GM23248 (cell line): ENCODE results near the gene C1orf21. TPM values are rescaled to one million over a fixed set of nuclear protein-coding genes. Genes with fewer than 3 reads are reported as not detected.

ENCODE experiments used
- DNase-seq: peaks from one replicate; pipeline ENCODE4 v3.0.0-alpha.2; 2015
- H2AFZ ChIP-seq: fragments of 200-600 bp; sonication (generic); 2 replicates; pipeline ENCODE4 v1.6.1; 2016; ENCODE audit warnings: antibody characterized with exemption
- H3F3A ChIP-seq: fragments of 200-600 bp; sonication (generic); 2 replicates; pipeline ENCODE4 v1.6.1; 2016; ENCODE audit warnings: mild to moderate bottlenecking, antibody characterized with exemption, mixed run types; ENCODE audit not compliant: insufficient read depth
- H3K27ac ChIP-seq: fragments of 200-600 bp; sonication (generic); 2 replicates; pipeline ENCODE4 v1.5.1; 2016; ENCODE audit warnings: mild to moderate bottlenecking
- H3K27me3 ChIP-seq: fragments of 200-600 bp; sonication (generic); replicated peaks from 2 replicates; pipeline ENCODE4 v1.6.1; 2016; ENCODE audit warnings: mild to moderate bottlenecking; ENCODE audit not compliant: insufficient read depth
- H3K36me3 ChIP-seq: fragments of 200-600 bp; sonication (generic); 2 replicates; pipeline ENCODE4 v1.6.1; 2016; ENCODE audit warnings: low read depth, mild to moderate bottlenecking
- H3K4me1 ChIP-seq: fragments of 200-600 bp; sonication (generic); 2 replicates; pipeline ENCODE4 v1.6.1; 2016; ENCODE audit warnings: mild to moderate bottlenecking; ENCODE audit not compliant: insufficient read depth
- H3K4me2 ChIP-seq: fragments of 200-600 bp; sonication (generic); one replicate; pipeline ENCODE4 v1.6.1; 2016; ENCODE audit warnings: mild to moderate bottlenecking; ENCODE audit not compliant: unreplicated experiment
- H3K4me3 ChIP-seq: fragments of 200-600 bp; sonication (generic); 2 replicates; pipeline ENCODE4 v1.5.1; 2016; ENCODE audit warnings: mild to moderate bottlenecking
- H3K79me2 ChIP-seq: fragments of 200-600 bp; sonication (generic); 2 replicates; pipeline ENCODE4 v1.6.1; 2016; ENCODE audit warnings: mild to moderate bottlenecking; ENCODE audit not compliant: insufficient read depth
- H3K9ac ChIP-seq: fragments of 200-600 bp; sonication (generic); 2 replicates; pipeline ENCODE4 v1.6.1; 2016; ENCODE audit warnings: mild to moderate bottlenecking
- H3K9me2 ChIP-seq: fragments of 200-600 bp; sonication (generic); 2 replicates; pipeline ENCODE4 v1.6.1; 2016; ENCODE audit warnings: mixed run types, mild to moderate bottlenecking, moderate library complexity; ENCODE audit not compliant: insufficient read depth
- H3K9me3 ChIP-seq: fragments of 200-600 bp; sonication (generic); one replicate; pipeline ENCODE4 v1.6.1; 2017; ENCODE audit warnings: low read depth
- H4K20me1 ChIP-seq: fragments of 200-600 bp; sonication (generic); 2 replicates; pipeline ENCODE4 v1.6.0; 2016; ENCODE audit not compliant: insufficient read depth
- EZH2 ChIP-seq: fragments of 200-600 bp; sonication (generic); IDR thresholded peaks from 2 replicates; pipeline ENCODE4 v1.6.1; 2018; ENCODE audit warnings: antibody characterized with exemption, mild to moderate bottlenecking; ENCODE audit not compliant: insufficient read depth, poor library complexity, severe bottlenecking
- EZH2phosphoT487 ChIP-seq: fragments of 200-600 bp; sonication (generic); IDR thresholded peaks from 2 replicates; pipeline ENCODE4 v1.6.1; 2018; ENCODE audit warnings: antibody characterized with exemption, moderate library complexity, mild to moderate bottlenecking, low read depth; ENCODE audit not compliant: insufficient read depth
- WGBS, 2 experiments: methylation state at CpG; one replicate each; pipeline ENCODE4 v1.1.6; 2015 to 2017; ENCODE audit warnings: low lambda C conversion rate in 2 of 2, low coverage in 1 of 2; ENCODE audit errors: missing lambda C conversion rate in 2 of 2; 5-methylcytosine and 5-hydroxymethylcytosine counted together
- in situ Hi-C: fragments of 300-500 bp; cut with MboI; formaldehyde crosslinking; loops from 2 replicates; pipeline ENCODE4 v1.15.0; 2020
- polyA plus RNA-seq: library from polyadenylated mRNA; unstranded; fragments of >200 nt; fragmentation: Nextera tagmentation; extraction: Ambion mirVana; gene quantifications from 2 replicates; pipeline ENCODE4 v1.2.1, GENCODE V29; 2016
- total RNA-seq: library from RNA; depleted of rRNA; stranded (reverse); fragments of >200 nt; shearing (Covaris generic); gene quantifications from 2 replicates; pipeline ENCODE4 v1.2.3, GENCODE V29; 2014

C1orf21 gene
- total and polyA plus RNA-seq, 2 experiments from 2014 or later: 16.7 to 20.0 TPM

GRCh38 chr1:184514447-184514846 lies 127.6 kb downstream of the C1orf21 start:
- Histone ChIP-seq H3K79me2 (no peaks in the 10 kb centered on the region), H3K4me1 (0 out of 2 replicates have a peak, but pooled peaks cover 6% of the 10 kb centered on the region), H3K4me3 (no peak overlapping the region), H2AFZ (no peak overlapping the region), H3K9me2 (no peaks in the 10 kb centered on the region), H3K27me3 (no peaks in the 10 kb centered on the region), H3K9me3 (no peaks in the 10 kb centered on the region), H3K36me3 (no peaks in the 10 kb centered on the region), H3K4me2 (no peak overlapping the region), H3K27ac (no peak overlapping the region), H3K9ac (no peak overlapping the region), H3F3A (peaks cover 6% of the 10 kb centered on the region; the same call in 1 of the 2 replicates), H4K20me1 (no peaks in the 10 kb centered on the region)
- no peak for DNase-seq
- in situ Hi-C loops: no loop called here
- TF ChIP-seq EZH2phosphoT487 (no peak), EZH2 (no peak)
- WGBS, 2 experiments: 97 to 100% methylated on average over 2 of the region's 2 CpGs

GRCh38 chr1:184517130-184517529 lies 130.3 kb downstream of the C1orf21 start:
- DNase-seq: no peak
- no peak overlapping the region for H3K27ac ChIP-seq
- H3K9me2 ChIP-seq: no peaks in the 10 kb centered on the region
- H3K36me3 ChIP-seq: no peaks in the 10 kb centered on the region
- peaks cover 6% of the 10 kb centered on the region; the same call in 1 of the 2 replicates for H3K4me1 ChIP-seq
- H3K4me3 ChIP-seq: no peak overlapping the region
- no peak overlapping the region for H3K9ac ChIP-seq
- in situ Hi-C loops: no loop called here
- no peak overlapping the region for H2AFZ ChIP-seq
- H3K27me3 ChIP-seq: no peaks in the 10 kb centered on the region
- H3K9me3 ChIP-seq: no peaks in the 10 kb centered on the region
- peaks cover 6% of the 10 kb centered on the region; the same call in 1 of the 2 replicates for H3F3A ChIP-seq
- H3K79me2 ChIP-seq: no peaks in the 10 kb centered on the region
- no peaks in the 10 kb centered on the region for H4K20me1 ChIP-seq
- TF ChIP-seq EZH2: no peak
- TF ChIP-seq EZH2phosphoT487: no peak
- no peak overlapping the region for H3K4me2 ChIP-seq

GRCh38 chr1:184518736-184519357 lies 132.0 kb downstream of the C1orf21 start:
- Histone ChIP-seq H3F3A (peaks cover under 1% of the 10 kb centered on the region; the same call in 1 of the 2 replicates), H3K27ac (no peak overlapping the region), H3K9ac (no peak overlapping the region), H3K4me2 (no peak overlapping the region), H3K9me2 (no peaks in the 10 kb centered on the region), H2AFZ (no peak overlapping the region), H3K4me1 (peaks cover 1% of the 10 kb centered on the region; the same call in 1 of the 2 replicates), H3K79me2 (no peaks in the 10 kb centered on the region), H3K36me3 (no peaks in the 10 kb centered on the region), H4K20me1 (no peaks in the 10 kb centered on the region), H3K4me3 (no peak overlapping the region), H3K27me3 (no peaks in the 10 kb centered on the region), H3K9me3 (no peaks in the 10 kb centered on the region)
- no peak for TF ChIP-seq EZH2
- no peak for TF ChIP-seq EZH2phosphoT487
- 48 to 54% methylated on average over 4 of the region's 4 CpGs for WGBS, 2 experiments
- DNase-seq: no peak
- in situ Hi-C loops: no loop called here

GRCh38 chr1:184520336-184520735 lies 133.5 kb downstream of the C1orf21 start:
- no peak for TF ChIP-seq EZH2
- TF ChIP-seq EZH2phosphoT487: no peak
- no peaks in the 10 kb centered on the region for H3K9me2 ChIP-seq
- no peaks in the 10 kb centered on the region for H3K9me3 ChIP-seq
- H3K4me1 ChIP-seq: peaks cover 6% of the 10 kb centered on the region; the same call in 1 of the 2 replicates
- no peaks in the 10 kb centered on the region for H4K20me1 ChIP-seq
- 8 to 18% methylated on average over 2 of the region's 2 CpGs for WGBS, 2 experiments
- peak overlapping the region; percentile 23; the same call in 1 of the 2 replicates for H2AFZ ChIP-seq
- H3K36me3 ChIP-seq: no peaks in the 10 kb centered on the region
- H3K9ac ChIP-seq: no peak overlapping the region
- no peaks in the 10 kb centered on the region for H3K27me3 ChIP-seq
- in situ Hi-C loops: no loop called here
- H3K4me3 ChIP-seq: no peak overlapping the region
- H3K4me2 ChIP-seq: no peak overlapping the region
- no peaks in the 10 kb centered on the region for H3F3A ChIP-seq
- DNase-seq: peak; percentile 66
- no peak overlapping the region; the same call in 1 of the 2 replicates for H3K27ac ChIP-seq
- H3K79me2 ChIP-seq: no peaks in the 10 kb centered on the region

GRCh38 chr1:184524248-184524647 lies 137.4 kb downstream of the C1orf21 start:
- H3F3A ChIP-seq: no peaks in the 10 kb centered on the region
- no peaks in the 10 kb centered on the region for H3K79me2 ChIP-seq
- no peak overlapping the region for H3K27ac ChIP-seq
- TF ChIP-seq EZH2 (no peak), EZH2phosphoT487 (no peak)
- H3K4me2 ChIP-seq: no peak overlapping the region
- H3K9me3 ChIP-seq: no peaks in the 10 kb centered on the region
- no peaks in the 10 kb centered on the region for H3K9me2 ChIP-seq
- in situ Hi-C loops: no loop called here
- no peaks in the 10 kb centered on the region for H3K36me3 ChIP-seq
- peak; percentile 14 for DNase-seq
- H2AFZ ChIP-seq: no peak overlapping the region
- no peak overlapping the region for H3K4me3 ChIP-seq
- H3K9ac ChIP-seq: no peak overlapping the region
- H4K20me1 ChIP-seq: no peaks in the 10 kb centered on the region
- 95 to 97% methylated on average over 1 of the region's 1 CpG for WGBS, 2 experiments
- H3K4me1 ChIP-seq: peaks cover 6% of the 10 kb centered on the region; the same call in 1 of the 2 replicates
- H3K27me3 ChIP-seq: no peaks in the 10 kb centered on the region
